Activated naive CD4-positive, alpha-beta T cell treated with anti-CD3 and anti-CD28 coated beads, Interleukin-2, amount 10 ng/mL, durations not matched to agents 5 hours and 36 hours (primary cell): Measurements from ENCODE around the gene FAM98C. TPM values are rescaled to one million over a fixed set of nuclear protein-coding genes. Genes with fewer than 3 reads are reported as not detected.

Experiments used
- total RNA-seq, 2 experiments: library from RNA; stranded (reverse); gene quantifications; one replicate each; pipeline ENCODE4 v1.2.3, GENCODE V29; 2021

The FAM98C gene
- 10 to 100 TPM; 29.4 to 32.9 TPM for total RNA-seq

DNA sequence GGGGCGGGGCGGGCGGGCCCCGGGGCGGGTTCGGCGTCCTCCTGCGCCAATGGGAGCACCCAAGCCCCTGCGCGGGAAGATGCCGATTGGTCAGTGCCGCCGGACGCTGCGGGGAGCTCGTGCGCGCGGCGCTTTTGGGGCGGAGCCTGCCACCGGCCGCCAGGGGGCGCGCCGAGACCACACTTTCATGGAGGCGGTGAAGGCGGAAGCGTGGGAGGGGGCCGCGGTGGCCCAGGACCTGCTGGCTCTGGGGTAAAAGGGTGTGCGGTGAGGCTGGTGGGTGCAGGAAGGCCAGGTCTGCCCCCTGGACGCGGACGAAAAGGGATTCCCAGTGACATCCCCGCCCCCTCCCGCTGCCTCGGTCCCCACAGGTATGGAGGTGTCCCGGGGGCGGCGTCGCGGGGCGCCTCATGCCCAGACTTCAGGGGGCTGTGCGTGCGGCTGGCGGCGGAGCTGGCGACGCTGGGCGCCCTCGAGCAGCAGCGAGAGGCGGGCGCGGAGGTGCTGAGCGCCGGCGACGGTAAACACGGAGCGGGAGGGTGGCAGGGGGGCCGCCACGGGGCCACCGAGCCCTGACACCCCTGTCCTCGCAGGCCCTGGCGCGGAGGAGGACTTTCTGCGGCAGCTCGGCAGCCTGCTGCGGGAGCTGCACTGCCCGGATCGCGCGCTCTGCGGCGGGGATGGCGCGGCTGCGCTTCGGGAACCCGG lies at the start of gene FAM98C:
Gene FAM98C (plus strand): TSS at position 127 of the 708 bp plus-strand sequence. CDS start 61 bp downstream, at position 188.

DNA sequence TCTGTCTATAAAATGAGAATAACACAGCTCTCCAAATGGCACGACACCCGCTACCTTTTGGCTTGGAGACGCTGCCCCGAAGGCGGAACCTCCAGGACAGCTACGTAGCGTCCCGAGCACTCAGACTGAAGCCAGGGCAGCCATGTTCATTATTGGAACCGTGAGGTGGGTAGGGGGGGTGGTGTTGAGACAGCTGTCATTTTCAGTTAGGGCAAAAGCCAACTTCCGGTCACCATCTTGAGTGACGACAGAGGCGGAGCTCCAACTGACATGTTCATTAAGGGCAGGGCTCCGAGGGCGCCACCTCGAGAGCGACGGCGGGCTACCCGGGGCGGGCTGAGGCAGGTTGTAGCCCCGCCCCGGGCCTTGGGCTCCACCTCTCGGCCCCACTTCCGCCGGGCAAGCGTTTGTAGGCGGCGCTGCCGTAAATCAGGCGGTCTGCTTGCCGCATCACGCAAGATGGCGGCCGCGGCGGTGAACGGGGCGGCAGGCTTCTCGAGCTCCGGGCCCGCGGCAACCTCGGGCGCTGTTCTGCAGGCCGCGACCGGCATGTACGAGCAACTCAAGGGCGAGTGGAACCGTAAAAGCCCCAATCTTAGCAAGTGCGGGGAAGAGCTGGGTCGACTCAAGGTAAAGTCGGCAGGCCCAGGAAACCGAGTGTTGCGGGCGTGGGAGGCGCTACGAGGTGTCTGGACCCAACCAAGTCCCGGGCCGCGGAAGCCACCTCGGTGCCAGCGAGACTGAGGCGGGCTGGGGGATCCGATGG lies 28.4 kb upstream of the FAM98C start, which contains the start of gene PSMD8:
Gene PSMD8 (plus strand): TSS at position 240 of the 766 bp plus-strand sequence. CDS start 31 bp downstream, at position 271.

DNA sequence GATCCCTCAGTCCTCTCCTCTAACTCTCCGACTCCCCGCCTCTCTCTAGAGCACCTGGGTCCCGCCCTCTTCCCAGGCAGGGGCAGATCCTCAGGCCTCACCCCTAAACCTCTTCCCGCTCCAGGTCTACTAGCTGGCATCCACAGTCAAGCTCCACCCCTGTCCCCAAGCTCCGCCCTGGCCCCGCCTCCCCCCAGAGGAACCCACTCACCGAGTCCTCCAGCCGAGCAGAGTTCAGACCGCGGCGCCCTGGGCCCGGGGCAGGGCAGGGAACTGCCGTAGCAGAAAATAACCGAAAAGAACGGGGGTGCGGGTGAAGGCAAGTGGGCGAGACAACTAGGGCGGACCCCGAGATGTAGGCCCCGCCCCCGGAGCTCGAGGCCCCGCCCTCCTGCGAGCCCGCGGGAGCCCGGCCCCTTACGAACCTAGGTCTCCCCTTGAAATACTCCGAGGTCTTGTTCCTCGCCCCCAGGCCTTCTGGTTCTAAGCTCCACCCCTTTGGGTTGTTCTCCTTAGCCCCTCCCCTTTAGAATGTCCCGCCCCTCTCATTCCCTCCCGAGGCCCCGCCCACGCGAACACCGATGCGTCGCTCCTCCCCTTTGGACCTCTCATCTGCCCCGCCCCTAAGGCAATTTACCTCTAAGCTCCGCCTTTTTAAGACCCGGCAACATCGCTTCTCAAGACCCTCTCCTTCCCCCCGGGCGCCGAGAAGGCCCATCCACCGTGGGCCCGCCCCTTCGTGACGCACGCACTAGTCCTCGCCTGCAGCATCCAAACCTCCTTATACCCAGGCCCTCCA lies 15.1 kb upstream of the FAM98C start, which contains the start of gene GGN:
Gene GGN (minus strand): TSS at position 485 of the 799 bp plus-strand sequence. CDS start 773 bp downstream, outside the sequence.

DNA sequence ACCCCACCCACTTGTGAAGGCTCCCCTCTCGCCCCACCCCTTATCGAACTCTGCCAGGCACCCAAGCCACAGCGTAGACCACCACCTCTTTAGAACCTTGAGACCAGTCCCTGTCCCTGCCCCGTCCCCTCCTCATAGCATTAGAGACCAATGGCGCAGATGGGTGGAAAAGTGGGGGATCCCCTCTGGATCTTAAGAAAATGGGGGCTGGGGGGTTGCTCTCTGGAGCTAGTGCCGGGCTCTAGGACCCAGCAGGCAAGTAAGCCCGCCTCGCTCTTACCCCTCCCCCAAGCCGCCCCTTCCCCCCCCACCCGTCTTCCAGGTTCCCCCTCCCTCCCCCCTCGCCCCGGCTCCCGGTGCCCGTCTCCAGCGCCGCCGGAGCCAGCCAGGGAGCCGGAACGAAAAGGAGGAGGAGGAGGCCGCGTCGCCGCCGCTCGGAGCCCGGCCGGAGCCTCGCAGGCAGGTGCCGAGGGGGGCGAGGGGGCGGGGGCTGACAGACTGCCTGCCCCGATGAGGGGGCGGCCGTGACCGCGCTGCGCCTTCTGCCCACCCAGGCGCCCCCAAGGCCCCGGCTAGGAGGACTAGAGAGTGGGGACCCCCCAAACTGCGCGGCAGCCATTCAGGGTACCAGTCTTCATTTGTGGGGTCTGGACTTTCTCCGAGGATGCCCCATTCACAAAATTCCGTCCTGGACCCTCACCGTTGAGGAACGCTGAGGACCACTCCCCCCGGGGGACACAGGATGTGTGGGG lies 14.4 kb upstream of the FAM98C start, which contains the start of gene SPRED3:
Gene SPRED3 (plus strand): TSS at position 349 of the 752 bp plus-strand sequence. CDS start 1,606 bp downstream, outside the sequence.

DNA sequence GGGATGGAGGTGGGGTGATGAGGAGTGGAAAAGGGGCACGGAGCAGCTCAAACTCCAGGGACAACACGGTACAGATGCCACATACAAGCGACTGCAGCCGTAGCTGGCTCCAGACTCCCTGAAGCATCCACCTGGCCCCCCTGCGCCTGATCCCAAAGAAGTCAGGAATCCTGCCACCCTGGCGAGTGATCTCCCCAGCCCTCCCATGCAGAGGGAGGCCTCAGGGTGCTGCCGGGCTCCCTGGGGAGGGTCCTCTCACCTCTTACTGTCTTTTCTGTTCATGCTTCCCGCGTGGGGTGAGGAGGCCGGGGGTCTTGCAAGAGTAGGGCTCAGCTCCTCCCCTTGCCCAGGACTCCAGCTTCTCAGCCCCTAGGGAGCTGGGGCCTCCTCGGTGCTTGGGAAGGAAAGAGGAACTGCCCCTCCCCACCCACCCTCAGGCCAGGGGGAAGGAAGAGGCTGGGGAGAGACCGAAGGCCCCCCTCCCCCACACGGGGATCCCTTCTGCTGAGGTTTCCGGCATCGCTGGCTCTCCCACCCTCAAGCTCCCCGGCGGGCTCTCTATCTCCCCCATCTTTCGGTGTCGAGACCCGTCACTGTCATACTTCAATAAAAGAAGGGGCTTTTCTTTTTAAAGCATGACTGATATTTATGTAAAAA lies 23.0 kb downstream of the FAM98C start, which contains the start of gene RASGRP4:
Gene RASGRP4 (minus strand): TSS at position 410 of the 657 bp plus-strand sequence. CDS start 128 bp downstream, at position 282.

DNA sequence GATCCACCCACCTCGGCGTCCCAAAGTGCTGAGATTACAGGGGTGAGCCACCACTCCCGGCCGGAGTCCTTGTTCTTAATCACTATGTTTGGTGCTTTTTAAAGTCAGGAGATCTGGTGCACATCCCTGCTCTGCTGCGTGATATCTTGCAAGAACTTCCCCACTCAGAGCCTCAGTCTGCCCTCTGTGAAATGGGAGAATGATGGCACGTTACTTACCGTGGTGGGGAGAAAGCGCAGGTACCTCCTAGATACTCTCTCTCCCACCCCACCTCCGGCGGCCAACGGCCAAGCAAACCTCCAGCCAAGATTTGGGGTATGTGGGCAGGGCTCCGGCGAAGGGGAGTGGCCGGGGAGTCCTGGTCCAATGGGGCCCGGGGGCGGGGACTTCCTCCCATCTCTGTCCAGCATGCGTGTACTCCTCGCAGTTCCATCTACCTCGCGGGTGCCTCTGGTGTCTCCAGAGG lies 30.4 kb downstream of the FAM98C start, which contains the start of gene RYR1:
Gene RYR1 (plus strand): TSS at position 424 of the 466 bp plus-strand sequence. CDS start 139 bp downstream, outside the sequence.

Other genes starting within 250 kb of the FAM98C start
- 1 to 10 TPM in 1 of 2 experiments, under 1 TPM in 1; 0.51 to 1.0 TPM for gene DPF1, start 178.9 kb upstream of the FAM98C start, total RNA-seq
- not detected for gene PPP1R14A, start 146.7 kb upstream of the FAM98C start, total RNA-seq
- 10 to 100 TPM; 12.6 to 12.7 TPM for gene SPINT2, start 138.5 kb upstream of the FAM98C start, total RNA-seq
- gene C19orf33, start 98.8 kb upstream of the FAM98C start, total RNA-seq: not detected
- gene YIF1B, start 87.1 kb upstream of the FAM98C start, total RNA-seq: 10 to 100 TPM; 54.9 to 60.0 TPM
- gene KCNK6, start 83.2 kb upstream of the FAM98C start, total RNA-seq: 10 to 100 TPM; 13.5 to 14.5 TPM
- gene CATSPERG, start 67.3 kb upstream of the FAM98C start, total RNA-seq: 1 to 10 TPM; 4.4 to 4.7 TPM
- gene PSMD8, start 28.5 kb upstream of the FAM98C start, total RNA-seq: 100 to 1,000 TPM; 143 to 145 TPM
- under 1 TPM; 0.12 to 0.18 TPM for gene GGN, start 15.1 kb upstream of the FAM98C start, total RNA-seq
- gene SPRED3, start 14.4 kb upstream of the FAM98C start, total RNA-seq: 1 to 10 TPM; 1.8 to 2.6 TPM
- gene RASGRP4, start 23.1 kb downstream of the FAM98C start, total RNA-seq: 1 to 10 TPM; 1.0 to 1.4 TPM
- 1 to 10 TPM; 1.2 to 1.8 TPM for gene RYR1, start 30.6 kb downstream of the FAM98C start, total RNA-seq
- gene MAP4K1, start 214.9 kb downstream of the FAM98C start, total RNA-seq: 100 to 1,000 TPM; 273 to 278 TPM
- 100 to 1,000 TPM; 379 to 392 TPM for gene EIF3K, start 216.1 kb downstream of the FAM98C start, total RNA-seq
- gene ACTN4, start 244.6 kb downstream of the FAM98C start, total RNA-seq: 100 to 1,000 TPM; 316 to 318 TPM